Measurements from ENCODE around the gene RBM5.
A peak's percentile ranks its signal among the peaks of the same experiment; 100 is the strongest.

RBM5 gene

GRCh38 chr3:50100956-50101845, 12.5 kb downstream of the RBM5 start:
- DNase-seq (ENCODE audit: low read depth): peak; percentile 57
- TF ChIP-seq CTCF (conservative IDR thresholded peaks at IDR 0.05; ENCODE audit: control insufficient read depth, insufficient read depth, low read depth, low read length): no peak

GRCh38 chr3:50102558-50102957, 13.8 kb downstream of the RBM5 start:
- no peak overlapping the region for H3K4me3 ChIP-seq (ENCODE audit: control insufficient read depth, low read depth, low read length)
- no peak for DNase-seq (ENCODE audit: low read depth)
- TF ChIP-seq CTCF (conservative IDR thresholded peaks at IDR 0.05; ENCODE audit: control insufficient read depth, insufficient read depth, low read depth, low read length): no peak

More at GRCh38 chr3:50100956-50101845, 12.5 kb downstream of the RBM5 start:
- H3K4me3 ChIP-seq (ENCODE audit: control insufficient read depth, low read depth, low read length): no peak overlapping the region

GRCh38 chr3:50111757-50112156, 23.0 kb downstream of the RBM5 start:
- no peak overlapping the region for H3K4me3 ChIP-seq (ENCODE audit: control insufficient read depth, low read depth, low read length)
- no peak for DNase-seq (ENCODE audit: low read depth)
- TF ChIP-seq CTCF (conservative IDR thresholded peaks at IDR 0.05; ENCODE audit: control insufficient read depth, insufficient read depth, low read depth, low read length): no peak

GRCh38 chr3:50112462-50112861, 23.7 kb downstream of the RBM5 start:
- TF ChIP-seq CTCF (conservative IDR thresholded peaks at IDR 0.05; ENCODE audit: control insufficient read depth, insufficient read depth, low read depth, low read length): no peak
- H3K4me3 ChIP-seq (ENCODE audit: control insufficient read depth, low read depth, low read length): no peak overlapping the region
- DNase-seq (ENCODE audit: low read depth): no peak

GRCh38 chr3:50117120-50117519, 28.4 kb downstream of the RBM5 start:
- no peak for DNase-seq (ENCODE audit: low read depth)
- no peak for TF ChIP-seq CTCF (conservative IDR thresholded peaks at IDR 0.05; ENCODE audit: control insufficient read depth, insufficient read depth, low read depth, low read length)

GRCh38 chr3:50118237-50118636, 29.5 kb downstream of the RBM5 start:
- no peak overlapping the region for H3K4me3 ChIP-seq (ENCODE audit: control insufficient read depth, low read depth, low read length)
- TF ChIP-seq CTCF (conservative IDR thresholded peaks at IDR 0.05; ENCODE audit: control insufficient read depth, insufficient read depth, low read depth, low read length): no peak
- DNase-seq (ENCODE audit: low read depth): no peak

More at GRCh38 chr3:50117120-50117519, 28.4 kb downstream of the RBM5 start:
- H3K4me3 ChIP-seq (ENCODE audit: control insufficient read depth, low read depth, low read length): no peak overlapping the region
